GM19467 (cell line): Measurements from ENCODE around the gene PLEKHM2.

Experiments
- ATAC-seq: cut with Tn5 transposase; IDR thresholded peaks from one replicate; pipeline ENCODE4 v1.9.1; 2021; ENCODE audit warnings: mild to moderate bottlenecking, moderate library complexity; ENCODE audit not compliant: unreplicated experiment

The PLEKHM2 gene

GRCh38 chr1:15757016-15757543 is 73.0 kb downstream of the PLEKHM2 start:
- no peak for ATAC-seq

GRCh38 chr1:15757575-15758342 is 73.6 kb downstream of the PLEKHM2 start:
- no peak for ATAC-seq

- no peak for ATAC-seq
Measured at GRCh38 chr1:15758343-15758931, 74.3 kb downstream of the PLEKHM2 start, which contains the start of gene FBLIM1. Gene FBLIM1 (plus strand): TSS chr1:15758795. CDS start chr1:15764984, 6,189 bp downstream.

GRCh38 chr1:15758953-15759661 is 75.0 kb downstream of the PLEKHM2 start:
- ATAC-seq = no peak

- no peak for ATAC-seq
Measured at GRCh38 chr1:15760520-15761211, 76.5 kb downstream of the PLEKHM2 start.

GRCh38 chr1:15761366-15762128 is 77.4 kb downstream of the PLEKHM2 start:
- ATAC-seq = no peak

GRCh38 chr1:15762546-15762945 is 78.4 kb downstream of the PLEKHM2 start:
- ATAC-seq = no peak

GRCh38 chr1:15764269-15764764 is 80.2 kb downstream of the PLEKHM2 start:
- no peak for ATAC-seq

GRCh38 chr1:15764890-15765289 is 80.8 kb downstream of the PLEKHM2 start:
- ATAC-seq = no peak

- ATAC-seq = no peak
Measured at GRCh38 chr1:15765495-15766194, 81.5 kb downstream of the PLEKHM2 start.

GRCh38 chr1:15767941-15768340 is 83.8 kb downstream of the PLEKHM2 start:
- ATAC-seq = no peak

GRCh38 chr1:15768388-15768787 is 84.3 kb downstream of the PLEKHM2 start:
- no peak for ATAC-seq

GRCh38 chr1:15770313-15770962 is 86.3 kb downstream of the PLEKHM2 start:
- no peak for ATAC-seq

- ATAC-seq = no peak
Measured at GRCh38 chr1:15771836-15772515, 87.9 kb downstream of the PLEKHM2 start.

- ATAC-seq = no peak
Measured at GRCh38 chr1:15775706-15776105, 91.6 kb downstream of the PLEKHM2 start.

- ATAC-seq = no peak
Measured at GRCh38 chr1:15777909-15778707, 94.0 kb downstream of the PLEKHM2 start.
